Measurements from ENCODE around the gene ABTB2.

- no peak for TF ChIP-seq SETDB1 (IDR thresholded peaks at IDR 0.05; ENCODE audit: low read length)
- no peak for TF ChIP-seq NCOA1 (IDR thresholded peaks at IDR 0.05; ENCODE audit: low read depth)
- no peak for TF ChIP-seq MYNN (IDR thresholded peaks at IDR 0.05)
- TF ChIP-seq MYNN (CRISPR knock-in tag; IDR thresholded peaks at IDR 0.05): no peak
These were observed 122.6 kb downstream of the ABTB2 start for GRCh38 chr11:34235189-34235588.

All from K562 (cell line).